Transverse colon (tissue), 4 donors: ENCODE measurements around the gene ABCC1.

Experiments
- CTCF ChIP-seq, 5 experiments: fragments of 200-600 bp in 3 of 5; fragments of 450-650 bp in 2 of 5; sonication (generic) in 3 of 5; IDR thresholded peaks; 1 replicate in 2 of 5; 2 replicates in 3 of 5; pipeline ENCODE4 v1.5.1; 2016 to 2017; ENCODE audit warnings: antibody characterized with exemption in 5 of 5, inconsistent platforms in 3 of 5, mild to moderate bottlenecking in 2 of 5, moderate library complexity in 1 of 5
- POLR2AphosphoS5 ChIP-seq, 3 donors: sonication (generic); formaldehyde crosslinking; IDR thresholded peaks; one replicate each; pipeline ENCODE4 v1.6.1; 2016; ENCODE audit warnings: antibody characterized with exemption in 3 of 3

GRCh38 chr16:15911198-15911597 lies 38.2 kb upstream of the ABCC1 start:
- TF ChIP-seq POLR2AphosphoS5 (IDR thresholded peaks at IDR 0.05) (no peak), CTCF (IDR thresholded peaks at IDR 0.05) (no peak)
